H1 (cell line): Measurements from ENCODE around the gene KRTAP10-12. TPM values are rescaled to one million over a fixed set of nuclear protein-coding genes. Genes with fewer than 3 reads are reported as not detected.

Experiments
- CTCF ChIA-PET: fragments of 300-600 bp; sonication (Branson Sonifier 250); formaldehyde crosslinking; loops from one replicate; lab custom pipeline; 2021; ENCODE audit not compliant: partially characterized antibody; lab: Charles Lee
- POLR2A ChIA-PET: fragments of 300-600 bp; sonication (Branson Sonifier 250); formaldehyde crosslinking; loops from one replicate; lab custom pipeline; 2021; ENCODE audit warnings: inconsistent platforms; ENCODE audit not compliant: partially characterized antibody; lab: Charles Lee
- DNase-seq, 2 experiments: peaks; one replicate each; pipeline versions ENCODE4 v3.0.0 to v3.0.0-alpha.2; 2010 to 2022; ENCODE audit warnings: low spot score in 2 of 2, low read depth in 1 of 2, mixed read lengths in 1 of 2
- FAIRE-seq: peaks from 2 replicates; lab custom pipeline; 2011; peaks lifted over from hg19 to GRCh38; lab: Jason Lieb, UNC
- H2AFZ ChIP-seq: 2 replicates; pipeline ENCODE4 v1.8.1; 2012; ENCODE audit warnings: low read length, inconsistent platforms
- H2AK5ac ChIP-seq: 2 replicates; pipeline ENCODE4 v1.6.1; 2013; ENCODE audit warnings: low read depth, low read length
- H2BK120ac ChIP-seq: replicated peaks from 2 replicates; pipeline ENCODE3; 2013; ENCODE audit warnings: low read depth, low read length, inconsistent platforms
- H2BK12ac ChIP-seq: 2 replicates; pipeline ENCODE4 v1.6.1; 2013; ENCODE audit warnings: low read depth, low read length
- H2BK15ac ChIP-seq: 2 replicates; pipeline ENCODE4 v1.6.1; 2013; ENCODE audit warnings: low read length
- H2BK20ac ChIP-seq: 2 replicates; pipeline ENCODE4 v1.6.1; 2013; ENCODE audit warnings: low read length
- H2BK5ac ChIP-seq: 2 replicates; pipeline ENCODE4 v1.6.1; 2013; ENCODE audit warnings: low read depth, low read length
- H3K14ac ChIP-seq: 2 replicates; pipeline ENCODE4 v1.6.1; 2013; ENCODE audit warnings: inconsistent platforms; ENCODE audit not compliant: insufficient read length
- H3K18ac ChIP-seq: 2 replicates; pipeline ENCODE4 v1.6.1; 2013; ENCODE audit warnings: low read length; ENCODE audit errors: extremely low read depth
- H3K23ac ChIP-seq: 2 replicates; pipeline ENCODE4 v1.6.1; 2013; ENCODE audit warnings: inconsistent platforms; ENCODE audit not compliant: insufficient read length
- H3K23me2 ChIP-seq: 2 replicates; pipeline ENCODE4 v1.6.1; 2013; ENCODE audit warnings: low read depth, low read length
- H3K27ac ChIP-seq: 2 replicates; pipeline ENCODE4 v1.6.1; 2011; ENCODE audit warnings: low read depth, low read length, inconsistent platforms
- H3K27me3 ChIP-seq, 4 experiments: replicated peaks in 1 of 4; 1 replicate in 1 of 4; 2 replicates in 3 of 4; pipeline versions ENCODE4 v1.6.1 to v1.8.1; 2011 to 2013; ENCODE audit warnings: low read length in 3 of 4, mild to moderate bottlenecking in 3 of 4, inconsistent platforms in 2 of 4, mixed read lengths in 2 of 4, moderate library complexity in 1 of 4; ENCODE audit not compliant: control insufficient read depth in 3 of 4, insufficient read depth in 3 of 4; ENCODE audit errors: extremely low read depth in 1 of 4
- H3K36me3 ChIP-seq, 4 experiments: 2 replicates each; pipeline versions ENCODE4 v1.6.1 to v1.8.1; 2011 to 2013; ENCODE audit warnings: mild to moderate bottlenecking in 4 of 4, low read length in 3 of 4, moderate library complexity in 2 of 4, control low read depth in 1 of 4, inconsistent platforms in 1 of 4; ENCODE audit not compliant: insufficient read depth in 4 of 4, control insufficient read depth in 2 of 4
- H3K4ac ChIP-seq: replicated peaks from 2 replicates; pipeline ENCODE3; 2013; ENCODE audit warnings: low read length, low read depth, mixed read lengths, inconsistent platforms; ENCODE audit not compliant: insufficient read length
- H3K4me1 ChIP-seq, 4 experiments: replicated peaks in 1 of 4; 1 replicate in 1 of 4; 2 replicates in 3 of 4; pipeline versions ENCODE4 v1.6.1 to v1.8.1; 2011 to 2013; ENCODE audit warnings: low read length in 3 of 4, inconsistent platforms in 2 of 4, mixed read lengths in 1 of 4; ENCODE audit not compliant: insufficient read depth in 4 of 4, control insufficient read depth in 3 of 4
- H3K4me2 ChIP-seq, 2 experiments: 2 replicates each; pipeline versions ENCODE4 v1.6.1 to v1.8.1; 2011 to 2013; ENCODE audit warnings: low read depth in 2 of 2, low read length in 2 of 2, control low read depth in 1 of 2, inconsistent platforms in 1 of 2, mild to moderate bottlenecking in 1 of 2; ENCODE audit not compliant: insufficient read depth in 1 of 2
- H3K4me3 ChIP-seq, 4 experiments: fragments of 200-600, 300-600 bp in 1 of 4; sonication (generic), shearing (Covaris generic), sonication (Bioruptor Twin) in 1 of 4; 2 replicates each; pipeline versions ENCODE4 v1.5.1 to v1.8.1; 2011 to 2016; ENCODE audit warnings: low read length in 4 of 4, low read depth in 3 of 4, control low read depth in 2 of 4, inconsistent platforms in 2 of 4, mild to moderate bottlenecking in 2 of 4, mixed read lengths in 1 of 4, moderate library complexity in 1 of 4; ENCODE audit not compliant: insufficient read depth in 2 of 4; ENCODE audit errors: extremely low read depth in 1 of 4
- H3K56ac ChIP-seq: replicated peaks from 2 replicates; pipeline ENCODE3; 2013; ENCODE audit warnings: low read depth, mild to moderate bottlenecking, mixed read lengths, low read length, inconsistent platforms; ENCODE audit not compliant: insufficient read length
- H3K79me1 ChIP-seq: 2 replicates; pipeline ENCODE4 v1.6.1; 2013; ENCODE audit warnings: low read depth, low read length, control low read depth
- H3K79me2 ChIP-seq, 2 experiments: 2 replicates each; pipeline versions ENCODE4 v1.6.1 to v1.8.1; 2012 to 2013; ENCODE audit warnings: low read length in 2 of 2, mild to moderate bottlenecking in 2 of 2, inconsistent platforms in 1 of 2; ENCODE audit not compliant: insufficient read depth in 2 of 2, control insufficient read depth in 1 of 2
- H3K9ac ChIP-seq, 4 experiments: replicated peaks in 1 of 4; 1 replicate in 1 of 4; 2 replicates in 3 of 4; pipeline versions ENCODE4 v1.6.1 to v1.8.1; 2011 to 2013; ENCODE audit warnings: low read depth in 3 of 4, low read length in 3 of 4, control low read depth in 2 of 4, mild to moderate bottlenecking in 2 of 4, moderate library complexity in 2 of 4, inconsistent platforms in 1 of 4; ENCODE audit errors: extremely low read depth in 1 of 4
- H3K9me3 ChIP-seq, 2 experiments: 2 replicates each; pipeline versions ENCODE4 v1.6.1 to v1.8.1; 2012 to 2013; ENCODE audit warnings: mild to moderate bottlenecking in 2 of 2, moderate library complexity in 2 of 2, control low read depth in 1 of 2, inconsistent platforms in 1 of 2, low read depth in 1 of 2, low read length in 1 of 2, mixed read lengths in 1 of 2; ENCODE audit not compliant: insufficient read depth in 2 of 2
- H4K20me1 ChIP-seq, 2 experiments: replicated peaks in 1 of 2; 2 replicates each; pipeline versions ENCODE3 to v1.8.1; 2011 to 2013; ENCODE audit warnings: inconsistent platforms in 2 of 2, low read length in 2 of 2, mild to moderate bottlenecking in 1 of 2; ENCODE audit not compliant: insufficient read depth in 2 of 2, control insufficient read depth in 1 of 2
- H4K5ac ChIP-seq: 2 replicates; pipeline ENCODE4 v1.6.1; 2013; ENCODE audit warnings: low read length, low read depth, mixed read lengths, inconsistent platforms; ENCODE audit not compliant: insufficient read length
- H4K8ac ChIP-seq: 2 replicates; pipeline ENCODE4 v1.8.0; 2013; ENCODE audit warnings: mild to moderate bottlenecking, moderate library complexity, low read length, inconsistent platforms; ENCODE audit not compliant: insufficient read depth; ENCODE audit errors: extremely low read depth
- H4K91ac ChIP-seq: replicated peaks from 2 replicates; pipeline ENCODE3; 2013; ENCODE audit warnings: low read length, mixed read lengths, inconsistent platforms; ENCODE audit not compliant: insufficient read length
- ATF2 ChIP-seq: IDR thresholded peaks from 2 replicates; pipeline ENCODE4 v1.6.1; 2012; ENCODE audit warnings: low read length, inconsistent platforms
- CHD1 ChIP-seq: IDR thresholded peaks from 2 replicates; pipeline ENCODE4 v1.6.1; 2012; ENCODE audit warnings: low read depth, low read length, improper control_type of control experiment
- EGR1 ChIP-seq: IDR thresholded peaks from 2 replicates; pipeline ENCODE4 v1.6.1; 2011; ENCODE audit warnings: low read depth, low read length, borderline replicate concordance
- FOSL1 ChIP-seq: IDR thresholded peaks from 2 replicates; pipeline ENCODE4 v1.6.1; 2011; ENCODE audit warnings: mild to moderate bottlenecking, low read depth, low read length, moderate library complexity; ENCODE audit not compliant: insufficient read depth
- JUND ChIP-seq: IDR thresholded peaks from 2 replicates; pipeline ENCODE4 v1.6.1; 2011; ENCODE audit warnings: mild to moderate bottlenecking, improper control_type of control experiment, low read length
- KDM1A ChIP-seq: fragments of 200-600, 300-600 bp; sonication (generic); IDR thresholded peaks from 2 replicates; pipeline ENCODE4 v1.7.1; 2016; ENCODE audit warnings: mild to moderate bottlenecking, low read length, borderline replicate concordance
- KDM4A ChIP-seq: IDR thresholded peaks from one replicate; pipeline ENCODE4 v1.7.1; 2012; ENCODE audit warnings: low read depth, mild to moderate bottlenecking, moderate library complexity, low read length, inconsistent platforms; ENCODE audit not compliant: severe bottlenecking
- PHF8 ChIP-seq: fragments of 200-600 bp; sonication (generic); conservative IDR thresholded peaks from 2 replicates; pipeline ENCODE4 v1.7.1; 2012; ENCODE audit warnings: low read depth, mild to moderate bottlenecking, inconsistent platforms, low read length, moderate library complexity
- SIRT6 ChIP-seq: IDR thresholded peaks from one replicate; pipeline ENCODE4 v1.7.1; 2012; ENCODE audit warnings: low read length, inconsistent platforms
- ZNF274 ChIP-seq: IDR thresholded peaks from 2 replicates; pipeline ENCODE4 v1.7.0; 2012; ENCODE audit warnings: low read length, borderline replicate concordance; ENCODE audit errors: extremely low read depth
- WGBS, 2 experiments: shearing (Covaris generic) in 1 of 2; methylation state at CpG; one replicate each; pipeline versions ENCODE4 v1.1.6 to v1.1.7; 2013 to 2015; ENCODE audit warnings: low lambda C conversion rate in 2 of 2, mixed read lengths in 2 of 2, inconsistent platforms in 1 of 2, low coverage in 1 of 2, missing lambda C conversion rate in 1 of 2; ENCODE audit not compliant: insufficient replicate concordance in 2 of 2, insufficient coverage in 1 of 2, insufficient read length in 1 of 2; ENCODE audit errors: extremely low coverage in 1 of 2, missing lambda C conversion rate in 1 of 2; 5-methylcytosine and 5-hydroxymethylcytosine counted together
- polyA plus RNA-seq, 7 experiments: library from polyadenylated mRNA; depleted of rRNA in 3 of 7; stranded (reverse) in 5 of 7; unstranded in 2 of 7; fragments of >200 nt in 5 of 7; fragments of 200-250 nt in 2 of 7; gene quantifications; 1 replicate in 5 of 7; 2 replicates in 1 of 7; 4 replicates in 1 of 7; pipeline versions ENCODE4 v1.2.1 to v1.2.3, GENCODE V29; 2011 to 2013; ENCODE audit warnings: missing spikeins in 2 of 7, mixed read lengths in 2 of 7
- total RNA-seq: library from RNA; stranded (reverse); fragmentation: NEBNext Ultra II Directional; extraction: Animal tissue kit (Norgen Biotek cat#: 25700); gene quantifications from 2 replicates; pipeline ENCODE4 v1.2.1, GENCODE V29; 2021
- TF ChIP-seq, protein P1 (sequence below): IDR thresholded peaks from 2 replicates; pipeline ENCODE4 v1.6.1; 2011; ENCODE audit warnings: low read length, improper control_type of control experiment

Gene KRTAP10-12
- total and polyA plus RNA-seq, 2 of the 8 experiments (the other 6 are each of a cell fraction or from before 2014, with no cell fraction given): not detected

DNA sequence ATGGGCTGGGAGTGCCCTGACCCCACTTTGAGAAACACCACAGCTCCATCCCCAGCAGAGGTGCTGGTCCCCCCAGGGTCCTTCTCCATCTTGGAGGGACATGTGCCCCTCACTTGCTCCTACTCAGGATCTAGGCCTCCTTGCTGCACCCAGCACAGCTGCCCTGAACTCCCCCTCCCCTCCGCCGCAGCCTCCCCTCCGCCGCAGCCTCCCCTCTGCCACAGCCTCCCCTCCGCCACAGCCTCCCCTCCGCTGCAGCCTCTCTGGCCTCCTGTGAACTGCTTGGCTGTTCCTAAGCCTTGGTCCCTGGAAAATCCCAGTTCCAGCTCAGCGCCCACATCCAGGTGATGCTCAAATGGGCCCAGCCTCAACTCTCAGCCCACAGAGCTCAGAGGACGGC is 30.3 kb downstream of the KRTAP10-12 start:
- H3K9ac ChIP-seq: no peak overlapping the region
- no peak overlapping the region for H3K27ac ChIP-seq
- H4K20me1 ChIP-seq: no peaks in the 10 kb centered on the region
- no peak overlapping the region for H3K23ac ChIP-seq
- no peak overlapping the region for H4K91ac ChIP-seq
- no peak for FAIRE-seq
- no peaks in the 10 kb centered on the region; the same call in 1 of the 2 replicates for H3K23me2 ChIP-seq
- no peaks in the 10 kb centered on the region; a peak in 1 of 4 replicates for H3K9me3 ChIP-seq
- H2AFZ ChIP-seq: no peak overlapping the region
- no peak overlapping the region for H3K4me3 ChIP-seq
- WGBS, 2 experiments: 97% methylated on average over 3 of the region's 8 CpGs; no CpG with 5 or more reads in 1 of the 2 experiments
- H3K4me1 ChIP-seq: peaks cover 0 to 18% (median 11%) of the 10 kb centered on the region in 4 experiments; a peak in 5 of 7 replicates
- H2BK12ac ChIP-seq: 0 out of 2 replicates have a peak overlapping the region, but pooled peaks have one; percentile 27
- H4K8ac ChIP-seq: no peak overlapping the region
- H3K27me3 ChIP-seq: peaks cover 0 to 17% (median 9%) of the 10 kb centered on the region in 4 experiments; a peak in 6 of 7 replicates
- H2BK15ac ChIP-seq: no peak overlapping the region
- no peak overlapping the region for H3K56ac ChIP-seq
- H2BK20ac ChIP-seq: no peak overlapping the region; the same call in 1 of the 2 replicates
- no peak overlapping the region for H2BK120ac ChIP-seq
- no peaks in the 10 kb centered on the region for H3K79me1 ChIP-seq
- H3K14ac ChIP-seq: no peak overlapping the region
- no peak overlapping the region for H3K4ac ChIP-seq
- no peak overlapping the region for H3K4me2 ChIP-seq
- POLR2A ChIA-PET: interaction anchor here (1.3 to 3.0 kb wide), 3 partner anchors 9 to 40 kb away, joined by 3 to 9 read pairs (median 4); no protein-coding TSS in a partner anchor
- no peak overlapping the region for H2AK5ac ChIP-seq
- H4K5ac ChIP-seq: no peak overlapping the region
- no peak for DNase-seq
- no peaks in the 10 kb centered on the region for H3K36me3 ChIP-seq
- no peak overlapping the region for H2BK5ac ChIP-seq
- CTCF ChIA-PET: interaction anchor here (1.2 to 1.6 kb wide), 6 partner anchors 11 to 238 kb away, joined by 3 to 7 read pairs (median 4); partner anchors contain the start of gene KRTAP10-12
- no peak overlapping the region for H3K18ac ChIP-seq
- no peaks in the 10 kb centered on the region for H3K79me2 ChIP-seq
- TF ChIP-seq CHD1 (no peak), KDM4A (no peak), ATF2 (no peak), JUND (no peak), ZNF274 (no peak), EGR1 (no peak), SIRT6 (no peak), PHF8 (no peak), FOSL1 (no peak), KDM1A (no peak)
- TF ChIP-seq, protein P1, sequence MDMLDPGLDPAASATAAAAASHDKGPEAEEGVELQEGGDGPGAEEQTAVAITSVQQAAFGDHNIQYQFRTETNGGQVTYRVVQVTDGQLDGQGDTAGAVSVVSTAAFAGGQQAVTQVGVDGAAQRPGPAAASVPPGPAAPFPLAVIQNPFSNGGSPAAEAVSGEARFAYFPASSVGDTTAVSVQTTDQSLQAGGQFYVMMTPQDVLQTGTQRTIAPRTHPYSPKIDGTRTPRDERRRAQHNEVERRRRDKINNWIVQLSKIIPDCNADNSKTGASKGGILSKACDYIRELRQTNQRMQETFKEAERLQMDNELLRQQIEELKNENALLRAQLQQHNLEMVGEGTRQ: no peak
